Measurements from ENCODE around the gene TBXAS1. TPM values are rescaled to one million over a fixed set of nuclear protein-coding genes. Genes with fewer than 3 reads are reported as not detected.

The TBXAS1 gene
- total RNA-seq, 4 donors from 2014 or later, result 0.41 to 5.2 (median 3.3) TPM

DNA sequence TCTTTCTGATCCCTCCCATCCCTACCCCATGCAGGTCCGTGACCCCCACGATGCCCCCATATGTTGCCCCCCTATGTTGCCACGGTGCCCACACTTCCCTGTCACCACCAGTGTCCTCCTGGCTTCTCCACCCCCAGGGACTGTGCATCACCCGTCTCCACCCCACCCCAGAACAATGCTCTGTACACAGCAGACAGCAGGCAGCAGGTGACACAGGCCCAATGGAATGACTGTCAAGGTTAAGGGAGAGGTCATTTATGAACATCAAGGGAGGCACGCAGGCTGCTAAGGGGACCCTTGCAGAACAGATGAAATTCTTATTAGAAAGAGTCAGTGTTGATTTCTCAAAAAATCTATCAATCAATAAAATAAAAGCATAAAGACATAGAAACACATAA is 162.2 kb downstream of the TBXAS1 start:
- Histone ChIP-seq H3K27ac (no peak overlapping the region), H3K4me3 (no peak overlapping the region), H3K36me3 (no peaks in the 10 kb centered on the region), H3K9me3 (no peaks in the 10 kb centered on the region), H3K27me3 (no peaks in the 10 kb centered on the region), H3K4me1 (no peaks in the 10 kb centered on the region)
- intact Hi-C loops (cut with DNase I; ENCODE audit: low total_unique reads), result no loop called here
- TF ChIP-seq POLR2A (IDR thresholded peaks at IDR 0.05) (no peak), CTCF (IDR thresholded peaks at IDR 0.05 in 4 of 5, conservative IDR thresholded peaks at IDR 0.05 in 1 of 5) (no peak)
- DNase-seq (no peak), ATAC-seq (no peak)
- in situ Hi-C loops (cut with MboI; ENCODE audit: low sequenced_read_pairs in 4 of 4), result no loop called here

- no peaks in the 10 kb centered on the region for H3K36me3 ChIP-seq
- in situ Hi-C loops (cut with MboI; ENCODE audit: low sequenced_read_pairs in 4 of 4), result no loop called here
- no peak for DNase-seq
- no peak overlapping the region for H3K4me3 ChIP-seq
- H3K4me1 ChIP-seq, result no peaks in the 10 kb centered on the region
- no peak overlapping the region for H3K27ac ChIP-seq
- ATAC-seq, result no peak
- H3K9me3 ChIP-seq, result no peaks in the 10 kb centered on the region
- H3K27me3 ChIP-seq, result no peaks in the 10 kb centered on the region
- TF ChIP-seq POLR2A (IDR thresholded peaks at IDR 0.05), result no peak
- no peak for TF ChIP-seq CTCF (IDR thresholded peaks at IDR 0.05 in 4 of 5, conservative IDR thresholded peaks at IDR 0.05 in 1 of 5)
- intact Hi-C loops (cut with DNase I; ENCODE audit: low total_unique reads), result no loop called here
These were observed 162.8 kb downstream of the TBXAS1 start for GRCh38 chr7:139991911-139992310.

DNA sequence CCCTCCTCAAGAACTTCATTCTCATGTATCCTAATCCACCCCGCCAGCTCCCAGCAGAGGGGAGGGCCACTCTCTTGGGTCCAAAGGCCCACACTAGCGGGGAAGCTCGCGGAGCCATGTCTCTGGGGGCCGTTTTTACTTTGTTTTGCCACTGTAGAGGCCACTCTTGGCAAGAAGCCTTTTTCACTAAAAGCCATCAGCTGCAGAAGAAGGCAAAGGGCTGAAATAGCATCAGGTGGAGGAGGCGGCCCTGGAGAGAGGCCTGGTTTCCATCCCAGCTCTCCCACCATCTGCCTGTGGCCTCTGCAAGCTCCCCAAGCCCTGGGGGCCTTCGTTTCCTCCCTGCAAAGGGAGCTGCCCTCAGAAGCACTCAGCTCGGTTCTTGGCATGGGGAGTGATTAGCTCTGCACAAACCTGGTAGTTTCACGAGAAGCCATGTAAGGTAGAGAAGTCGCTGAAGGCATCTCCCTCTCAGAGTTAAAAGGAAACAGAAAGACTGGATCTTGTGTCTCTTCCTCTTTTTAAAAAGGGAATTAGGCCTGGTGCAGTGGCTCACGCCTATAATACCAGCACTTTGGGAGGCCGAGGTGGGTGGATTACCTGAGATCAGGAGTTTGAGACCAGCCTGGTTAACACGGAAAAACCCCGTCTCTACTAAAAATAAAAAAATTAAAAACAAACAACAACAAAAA is 163.4 kb downstream of the TBXAS1 start:
- in situ Hi-C loops (cut with MboI; ENCODE audit: low sequenced_read_pairs in 4 of 4), result no loop called here
- H3K36me3 ChIP-seq, result no peaks in the 10 kb centered on the region
- no peak for TF ChIP-seq CTCF (IDR thresholded peaks at IDR 0.05 in 4 of 5, conservative IDR thresholded peaks at IDR 0.05 in 1 of 5)
- no peak for TF ChIP-seq POLR2A (IDR thresholded peaks at IDR 0.05)
- no peak overlapping the region for H3K4me3 ChIP-seq
- H3K27me3 ChIP-seq, result no peaks in the 10 kb centered on the region
- intact Hi-C loops (cut with DNase I; ENCODE audit: low total_unique reads), result no loop called here
- no peak overlapping the region for H3K27ac ChIP-seq
- ATAC-seq (no peak), DNase-seq (no peak)
- H3K9me3 ChIP-seq, result no peaks in the 10 kb centered on the region
- H3K4me1 ChIP-seq, result no peaks in the 10 kb centered on the region

- intact Hi-C loops (cut with DNase I; ENCODE audit: low total_unique reads), result no loop called here
- no peak for DNase-seq
- no peaks in the 10 kb centered on the region for H3K9me3 ChIP-seq
- no peaks in the 10 kb centered on the region for H3K4me1 ChIP-seq
- no peaks in the 10 kb centered on the region for H3K36me3 ChIP-seq
- no peaks in the 10 kb centered on the region for H3K27me3 ChIP-seq
- ATAC-seq, result no peak
- in situ Hi-C loops (cut with MboI; ENCODE audit: low sequenced_read_pairs in 4 of 4), result no loop called here
- no peak overlapping the region for H3K4me3 ChIP-seq
- H3K27ac ChIP-seq, result no peak overlapping the region
- TF ChIP-seq CTCF (IDR thresholded peaks at IDR 0.05 in 4 of 5, conservative IDR thresholded peaks at IDR 0.05 in 1 of 5), result no peak
These were observed 164.1 kb downstream of the TBXAS1 start for GRCh38 chr7:139993169-139993568.

DNA sequence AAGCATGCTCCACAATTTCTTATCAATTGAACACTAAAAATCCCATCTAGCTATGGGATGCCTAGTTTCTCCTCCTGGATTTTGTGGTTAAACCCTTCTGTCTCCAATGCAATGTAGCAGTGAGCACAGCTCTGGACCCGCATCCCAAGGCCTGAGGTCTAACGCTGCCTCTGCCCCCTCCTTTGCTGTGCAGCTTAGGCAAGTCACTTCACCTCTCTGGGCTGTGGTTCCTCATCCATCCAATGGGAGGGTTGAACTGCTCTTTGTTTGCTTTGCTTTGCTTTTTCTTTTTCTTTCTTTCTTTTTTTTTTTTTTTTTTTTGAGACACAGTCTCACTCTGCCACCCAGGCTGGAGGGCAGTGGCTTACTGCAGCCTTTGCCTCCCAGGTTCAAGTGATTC is 164.5 kb downstream of the TBXAS1 start:
- H3K4me1 ChIP-seq, result no peaks in the 10 kb centered on the region
- in situ Hi-C loops (cut with MboI; ENCODE audit: low sequenced_read_pairs in 4 of 4), result no loop called here
- H3K4me3 ChIP-seq, result no peak overlapping the region
- TF ChIP-seq CTCF (IDR thresholded peaks at IDR 0.05 in 4 of 5, conservative IDR thresholded peaks at IDR 0.05 in 1 of 5), result no peak
- no peak for TF ChIP-seq POLR2A (IDR thresholded peaks at IDR 0.05)
- intact Hi-C loops (cut with DNase I; ENCODE audit: low total_unique reads), result no loop called here
- no peaks in the 10 kb centered on the region for H3K9me3 ChIP-seq
- no peak for ATAC-seq
- no peaks in the 10 kb centered on the region for H3K27me3 ChIP-seq
- no peak for DNase-seq
- no peaks in the 10 kb centered on the region for H3K36me3 ChIP-seq
- H3K27ac ChIP-seq, result no peak overlapping the region

Measured in gastrocnemius medialis (tissue), 4 donors.